Measurements from ENCODE around the gene STS.

- TF ChIP-seq CTCF (conservative IDR thresholded peaks at IDR 0.05; ENCODE audit: low read depth, low read length) (no peak), EZH2 (IDR thresholded peaks at IDR 0.05; ENCODE audit: low read length, unreplicated experiment) (no peak), EZH2phosphoT487 (IDR thresholded peaks at IDR 0.05; ENCODE audit: borderline replicate concordance, low read length) (no peak)
These were observed 32.0 kb upstream of the STS start for GRCh38 chrX:7115557-7115956.
